Transverse colon (tissue), 4 donors: Measurements from ENCODE around the gene AK3. TPM values are rescaled to one million over a fixed set of nuclear protein-coding genes. Genes with fewer than 3 reads are reported as not detected.

Source experiments
- DNase-seq: peaks from one replicate; pipeline ENCODE4 v3.0.0-alpha.2; 2019
- H3K27ac ChIP-seq, 4 donors: fragments of 200-600 bp; sonication (generic); 2 replicates each; pipeline ENCODE4 v1.5.1; 2016 to 2018; ENCODE audit warnings: inconsistent platforms in 4 of 4
- H3K27me3 ChIP-seq: fragments of 200-600 bp; sonication (generic); 2 replicates; pipeline ENCODE4 v1.5.1; 2017; ENCODE audit warnings: inconsistent platforms
- H3K36me3 ChIP-seq, 4 donors: fragments of 200-600 bp; sonication (generic); 2 replicates each; pipeline ENCODE4 v1.5.1; 2017 to 2019; ENCODE audit warnings: inconsistent platforms in 4 of 4
- H3K4me1 ChIP-seq, 4 donors: fragments of 200-600 bp; sonication (generic); 2 replicates each; pipeline ENCODE4 v1.5.1; 2017 to 2020; ENCODE audit warnings: inconsistent platforms in 4 of 4
- H3K4me3 ChIP-seq, 4 donors: fragments of 200-600 bp; sonication (generic); 1 replicate in 1 of 4; 2 replicates in 3 of 4; pipeline versions ENCODE4 v1.5.1 to v1.6.1; 2017 to 2019; ENCODE audit warnings: inconsistent platforms in 4 of 4
- H3K9me3 ChIP-seq, 2 donors: fragments of 200-600 bp; sonication (generic); 2 replicates each; pipeline ENCODE4 v1.5.1; 2017 to 2019; ENCODE audit warnings: inconsistent platforms in 2 of 2
- CTCF ChIP-seq, 5 experiments: fragments of 200-600 bp in 3 of 5; fragments of 450-650 bp in 2 of 5; sonication (generic) in 3 of 5; IDR thresholded peaks; 1 replicate in 2 of 5; 2 replicates in 3 of 5; pipeline ENCODE4 v1.5.1; 2016 to 2017; ENCODE audit warnings: antibody characterized with exemption in 5 of 5, inconsistent platforms in 3 of 5, mild to moderate bottlenecking in 2 of 5, moderate library complexity in 1 of 5
- EP300 ChIP-seq: sonication (generic); formaldehyde crosslinking; IDR thresholded peaks from one replicate; pipeline ENCODE4 v1.6.1; 2017; ENCODE audit warnings: antibody characterized with exemption, low read depth
- POLR2A ChIP-seq: fragments of 450-650 bp; IDR thresholded peaks from one replicate; pipeline ENCODE4 v1.6.1; 2016; ENCODE audit warnings: antibody characterized with exemption, mild to moderate bottlenecking, moderate library complexity
- POLR2AphosphoS5 ChIP-seq, 3 donors: sonication (generic); formaldehyde crosslinking; IDR thresholded peaks; one replicate each; pipeline ENCODE4 v1.6.1; 2016; ENCODE audit warnings: antibody characterized with exemption in 3 of 3
- WGBS, 2 donors: methylation state at CpG; one replicate each; pipeline ENCODE4 v1.1.5; 2018; ENCODE audit warnings: low coverage in 1 of 2; 5-methylcytosine and 5-hydroxymethylcytosine counted together
- in situ Hi-C, 4 donors: fragments of 200-750 bp; cut with MboI; loops; one replicate each; pipeline versions ENCODE4 v1.15.0 to v1.15.1; 2017; ENCODE audit warnings: low sequenced_read_pairs in 3 of 4, low pct_ligation_motif_present in 1 of 4, low pct_unique_long_range_greater_than_20kb in 1 of 4
- intact Hi-C: fragments of 100-400 bp; cut with DNase I; formaldehyde crosslinking; loops from one replicate; pipeline ENCODE4 v1.15.1; 2023; ENCODE audit warnings: low total_unique reads
- total RNA-seq, 4 donors: library from RNA; depleted of rRNA; stranded (reverse); fragments of >200 nt; gene quantifications; one replicate each; pipeline ENCODE4 v1.1.0, GENCODE V29; 2016

The AK3 gene
- total RNA-seq, 4 donors from 2014 or later, result 25.9 to 121 (median 82.3) TPM

GRCh38 chr9:4727593-4727992, 13.4 kb downstream of the AK3 start:
- intact Hi-C loops (no loop called here), in situ Hi-C loops (no loop called here)
- Histone ChIP-seq H3K36me3 (peaks cover 0 to 3% (median 0%) of the 10 kb centered on the region in 4 donors), H3K9me3 (no peaks in the 10 kb centered on the region), H3K4me3 (no peak overlapping the region), H3K27me3 (no peaks in the 10 kb centered on the region), H3K4me1 (no peaks in the 10 kb centered on the region), H3K27ac (no peak overlapping the region)
- DNase-seq, result no peak
- TF ChIP-seq POLR2AphosphoS5 (IDR thresholded peaks at IDR 0.05), result no peak
- TF ChIP-seq POLR2A, result no peak
- TF ChIP-seq EP300, result no peak
- TF ChIP-seq CTCF (IDR thresholded peaks at IDR 0.05), result no peak
- WGBS, 2 donors, result 62 to 86% methylated on average over 1 of the region's 1 CpG

- 78 to 86% methylated on average over 7 of the region's 7 CpGs for WGBS, 2 donors
- H3K4me3 ChIP-seq, result no peak overlapping the region
- intact Hi-C loops (no loop called here), in situ Hi-C loops (no loop called here)
- no peak overlapping the region for H3K27ac ChIP-seq
- no peak for DNase-seq
- H3K9me3 ChIP-seq, result no peaks in the 10 kb centered on the region
- no peaks in the 10 kb centered on the region for H3K27me3 ChIP-seq
- H3K4me1 ChIP-seq, result no peaks in the 10 kb centered on the region
- TF ChIP-seq EP300, result no peak
- TF ChIP-seq CTCF (IDR thresholded peaks at IDR 0.05), result no peak
- TF ChIP-seq POLR2A, result no peak
- TF ChIP-seq POLR2AphosphoS5 (IDR thresholded peaks at IDR 0.05), result no peak
- peaks cover 0 to 7% (median 3%) of the 10 kb centered on the region in 4 donors for H3K36me3 ChIP-seq
Measured at GRCh38 chr9:4725706-4726442, 15.1 kb downstream of the AK3 start.

DNA sequence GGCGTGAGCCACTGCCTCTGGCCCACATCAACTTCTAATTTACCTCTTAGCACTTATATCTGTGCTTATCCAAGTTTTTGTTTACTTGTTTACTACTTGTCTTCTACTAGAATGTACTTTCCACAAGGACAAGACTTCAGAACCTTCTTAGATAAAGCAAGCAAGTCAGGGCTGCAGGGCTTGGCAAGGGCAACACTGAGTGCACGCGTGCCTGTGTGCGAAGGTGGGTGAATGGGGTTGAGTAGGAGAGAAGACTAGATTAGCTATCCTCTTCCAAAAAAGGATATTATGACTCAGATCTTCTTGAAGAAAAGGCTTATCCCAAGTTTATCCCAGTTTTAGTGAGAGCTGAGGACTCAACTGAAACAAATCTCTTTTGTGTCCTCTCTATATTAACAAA, 19.3 kb downstream of the AK3 start:
- WGBS, 2 donors, result 90 to 97% methylated on average over 3 to 4 of the region's 4 CpGs
- intact Hi-C loops, result no loop called here
- H3K27me3 ChIP-seq, result no peaks in the 10 kb centered on the region
- H3K27ac ChIP-seq, result no peak overlapping the region
- in situ Hi-C loops, result no loop called here
- DNase-seq, result no peak
- no peak overlapping the region for H3K4me3 ChIP-seq
- H3K4me1 ChIP-seq, result no peaks in the 10 kb centered on the region
- TF ChIP-seq CTCF (IDR thresholded peaks at IDR 0.05), result no peak
- TF ChIP-seq EP300, result no peak
- no peak for TF ChIP-seq POLR2A
- no peak for TF ChIP-seq POLR2AphosphoS5 (IDR thresholded peaks at IDR 0.05)
- H3K36me3 ChIP-seq, result peaks cover 0 to 44% (median 19%) of the 10 kb centered on the region in 4 donors
- H3K9me3 ChIP-seq, result no peaks in the 10 kb centered on the region

DNA sequence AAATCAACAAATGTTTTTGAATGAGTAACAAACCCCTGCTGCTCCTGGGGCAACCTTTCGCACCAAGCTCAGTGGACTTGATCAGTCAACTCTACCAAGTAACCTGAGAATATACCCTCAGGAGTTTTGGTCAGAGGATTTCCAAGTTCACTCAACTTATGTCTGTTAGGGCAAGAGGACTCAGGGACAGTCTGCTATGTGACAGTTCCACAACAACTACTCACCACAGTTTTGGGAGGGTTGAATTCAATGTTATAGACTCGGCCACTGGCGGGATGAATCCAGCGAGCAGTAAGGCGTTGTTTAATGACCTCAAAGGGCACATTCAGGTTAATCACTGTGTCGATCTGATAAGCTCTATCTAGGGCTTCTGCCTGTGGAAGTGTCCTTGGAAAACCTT, 22.1 kb downstream of the AK3 start:
- intact Hi-C loops, result no loop called here
- H3K36me3 ChIP-seq, result peaks cover 0 to 64% (median 25%) of the 10 kb centered on the region in 4 donors

More for the DNA sequence above, 22.1 kb downstream of the AK3 start:
- Histone ChIP-seq H3K27ac (no peak overlapping the region), H3K4me1 (no peaks in the 10 kb centered on the region), H3K4me3 (no peak overlapping the region), H3K9me3 (no peaks in the 10 kb centered on the region), H3K27me3 (no peaks in the 10 kb centered on the region)
- no peak for DNase-seq
- TF ChIP-seq POLR2AphosphoS5 (IDR thresholded peaks at IDR 0.05) (no peak), POLR2A (no peak), CTCF (IDR thresholded peaks at IDR 0.05) (no peak), EP300 (no peak)
- 87% methylated on average over 6 of the region's 6 CpGs; no CpG with 5 or more reads in 1 of the 2 donors for WGBS, 2 donors
- in situ Hi-C loops, result no loop called here
